ENCODE measurements around the gene ABRACL.

The ABRACL gene

GRCh38 chr6:139050770-139051313, 22.3 kb downstream of the ABRACL start:
- Histone ChIP-seq H3K4me1 (ENCODE audit: control insufficient read depth in 5 of 5, insufficient read depth in 5 of 5, low read length in 5 of 5) (no peaks in the 10 kb centered on the region), H3K9me3 (ENCODE audit: control insufficient read depth in 5 of 5, low read length in 5 of 5) (no peaks in the 10 kb centered on the region), H3K36me3 (ENCODE audit: control insufficient read depth in 5 of 5, insufficient read depth in 5 of 5, low read length in 5 of 5) (no peaks in the 10 kb centered on the region), H3K9ac (ENCODE audit: low read length in 5 of 5) (no peak overlapping the region), H3K4me3 (ENCODE audit: low read depth in 1 of 5, low read length in 5 of 5) (no peak overlapping the region), H3K27me3 (ENCODE audit: control insufficient read depth in 5 of 5, insufficient read depth in 4 of 5, low read length in 5 of 5) (no peaks in the 10 kb centered on the region), H3K27ac (ENCODE audit: low read depth, low read length) (no peak overlapping the region)

- Histone ChIP-seq H3K9me3 (ENCODE audit: control insufficient read depth in 5 of 5, low read length in 5 of 5) (no peaks in the 10 kb centered on the region), H3K4me3 (ENCODE audit: low read depth in 1 of 5, low read length in 5 of 5) (no peak overlapping the region), H3K9ac (ENCODE audit: low read length in 5 of 5) (no peak overlapping the region), H3K27me3 (ENCODE audit: control insufficient read depth in 5 of 5, insufficient read depth in 4 of 5, low read length in 5 of 5) (no peaks in the 10 kb centered on the region), H3K36me3 (ENCODE audit: control insufficient read depth in 5 of 5, insufficient read depth in 5 of 5, low read length in 5 of 5) (no peaks in the 10 kb centered on the region), H3K4me1 (ENCODE audit: control insufficient read depth in 5 of 5, insufficient read depth in 5 of 5, low read length in 5 of 5) (no peaks in the 10 kb centered on the region), H3K27ac (ENCODE audit: low read depth, low read length) (no peak overlapping the region)
Measured at GRCh38 chr6:139051396-139052060, 23.0 kb downstream of the ABRACL start.

GRCh38 chr6:139053382-139053781, 24.8 kb downstream of the ABRACL start:
- Histone ChIP-seq H3K4me3 (ENCODE audit: low read depth in 1 of 5, low read length in 5 of 5) (no peak overlapping the region), H3K27me3 (ENCODE audit: control insufficient read depth in 5 of 5, insufficient read depth in 4 of 5, low read length in 5 of 5) (no peaks in the 10 kb centered on the region), H3K9me3 (ENCODE audit: control insufficient read depth in 5 of 5, low read length in 5 of 5) (no peaks in the 10 kb centered on the region), H3K9ac (ENCODE audit: low read length in 5 of 5) (no peak overlapping the region), H3K36me3 (ENCODE audit: control insufficient read depth in 5 of 5, insufficient read depth in 5 of 5, low read length in 5 of 5) (no peaks in the 10 kb centered on the region), H3K4me1 (ENCODE audit: control insufficient read depth in 5 of 5, insufficient read depth in 5 of 5, low read length in 5 of 5) (no peaks in the 10 kb centered on the region), H3K27ac (ENCODE audit: low read depth, low read length) (no peak overlapping the region)

- no peaks in the 10 kb centered on the region for H3K27me3 ChIP-seq (ENCODE audit: control insufficient read depth in 5 of 5, insufficient read depth in 4 of 5, low read length in 5 of 5)
- no peaks in the 10 kb centered on the region for H3K36me3 ChIP-seq (ENCODE audit: control insufficient read depth in 5 of 5, insufficient read depth in 5 of 5, low read length in 5 of 5)
- H3K27ac ChIP-seq (ENCODE audit: low read depth, low read length): no peak overlapping the region
- H3K4me1 ChIP-seq (ENCODE audit: control insufficient read depth in 5 of 5, insufficient read depth in 5 of 5, low read length in 5 of 5): no peaks in the 10 kb centered on the region
- no peaks in the 10 kb centered on the region for H3K9me3 ChIP-seq (ENCODE audit: control insufficient read depth in 5 of 5, low read length in 5 of 5)
- no peak overlapping the region for H3K4me3 ChIP-seq (ENCODE audit: low read depth in 1 of 5, low read length in 5 of 5)
- no peak overlapping the region for H3K9ac ChIP-seq (ENCODE audit: low read length in 5 of 5)
Measured at GRCh38 chr6:139054001-139054400, 25.5 kb downstream of the ABRACL start.

- Histone ChIP-seq H3K36me3 (ENCODE audit: control insufficient read depth in 5 of 5, insufficient read depth in 5 of 5, low read length in 5 of 5) (no peaks in the 10 kb centered on the region), H3K9ac (ENCODE audit: low read length in 5 of 5) (no peak overlapping the region), H3K4me1 (ENCODE audit: control insufficient read depth in 5 of 5, insufficient read depth in 5 of 5, low read length in 5 of 5) (no peaks in the 10 kb centered on the region), H3K9me3 (ENCODE audit: control insufficient read depth in 5 of 5, low read length in 5 of 5) (no peaks in the 10 kb centered on the region), H3K27me3 (ENCODE audit: control insufficient read depth in 5 of 5, insufficient read depth in 4 of 5, low read length in 5 of 5) (no peaks in the 10 kb centered on the region), H3K27ac (ENCODE audit: low read depth, low read length) (no peak overlapping the region), H3K4me3 (ENCODE audit: low read depth in 1 of 5, low read length in 5 of 5) (no peak overlapping the region)
Measured at GRCh38 chr6:139055709-139056108, 27.2 kb downstream of the ABRACL start.

GRCh38 chr6:139058029-139058428, 29.5 kb downstream of the ABRACL start:
- no peak overlapping the region for H3K9ac ChIP-seq (ENCODE audit: low read length in 5 of 5)
- no peaks in the 10 kb centered on the region for H3K27me3 ChIP-seq (ENCODE audit: control insufficient read depth in 5 of 5, insufficient read depth in 4 of 5, low read length in 5 of 5)
- H3K27ac ChIP-seq (ENCODE audit: low read depth, low read length): no peak overlapping the region
- no peak overlapping the region for H3K4me3 ChIP-seq (ENCODE audit: low read depth in 1 of 5, low read length in 5 of 5)
- H3K9me3 ChIP-seq (ENCODE audit: control insufficient read depth in 5 of 5, low read length in 5 of 5): no peaks in the 10 kb centered on the region
- H3K4me1 ChIP-seq (ENCODE audit: control insufficient read depth in 5 of 5, insufficient read depth in 5 of 5, low read length in 5 of 5): no peaks in the 10 kb centered on the region
- H3K36me3 ChIP-seq (ENCODE audit: control insufficient read depth in 5 of 5, insufficient read depth in 5 of 5, low read length in 5 of 5): no peaks in the 10 kb centered on the region

- H3K36me3 ChIP-seq (ENCODE audit: control insufficient read depth in 5 of 5, insufficient read depth in 5 of 5, low read length in 5 of 5): no peaks in the 10 kb centered on the region
- no peaks in the 10 kb centered on the region for H3K9me3 ChIP-seq (ENCODE audit: control insufficient read depth in 5 of 5, low read length in 5 of 5)
- no peaks in the 10 kb centered on the region for H3K27me3 ChIP-seq (ENCODE audit: control insufficient read depth in 5 of 5, insufficient read depth in 4 of 5, low read length in 5 of 5)
- no peaks in the 10 kb centered on the region for H3K4me1 ChIP-seq (ENCODE audit: control insufficient read depth in 5 of 5, insufficient read depth in 5 of 5, low read length in 5 of 5)
- no peak overlapping the region for H3K27ac ChIP-seq (ENCODE audit: low read depth, low read length)
- no peak overlapping the region for H3K9ac ChIP-seq (ENCODE audit: low read length in 5 of 5)
- no peak overlapping the region for H3K4me3 ChIP-seq (ENCODE audit: low read depth in 1 of 5, low read length in 5 of 5)
Measured at GRCh38 chr6:139060332-139060731, 31.8 kb downstream of the ABRACL start.

GRCh38 chr6:139062932-139063646, 34.5 kb downstream of the ABRACL start:
- Histone ChIP-seq H3K27me3 (ENCODE audit: control insufficient read depth in 5 of 5, insufficient read depth in 4 of 5, low read length in 5 of 5) (no peaks in the 10 kb centered on the region), H3K27ac (ENCODE audit: low read depth, low read length) (no peak overlapping the region), H3K9ac (ENCODE audit: low read length in 5 of 5) (no peak overlapping the region), H3K4me3 (ENCODE audit: low read depth in 1 of 5, low read length in 5 of 5) (no peak overlapping the region), H3K36me3 (ENCODE audit: control insufficient read depth in 5 of 5, insufficient read depth in 5 of 5, low read length in 5 of 5) (no peaks in the 10 kb centered on the region), H3K4me1 (ENCODE audit: control insufficient read depth in 5 of 5, insufficient read depth in 5 of 5, low read length in 5 of 5) (no peaks in the 10 kb centered on the region), H3K9me3 (ENCODE audit: control insufficient read depth in 5 of 5, low read length in 5 of 5) (no peaks in the 10 kb centered on the region)

- no peaks in the 10 kb centered on the region for H3K9me3 ChIP-seq (ENCODE audit: control insufficient read depth in 5 of 5, low read length in 5 of 5)
- no peak overlapping the region for H3K27ac ChIP-seq (ENCODE audit: low read depth, low read length)
- no peak overlapping the region for H3K9ac ChIP-seq (ENCODE audit: low read length in 5 of 5)
- H3K4me3 ChIP-seq (ENCODE audit: low read depth in 1 of 5, low read length in 5 of 5): no peak overlapping the region
- no peaks in the 10 kb centered on the region for H3K27me3 ChIP-seq (ENCODE audit: control insufficient read depth in 5 of 5, insufficient read depth in 4 of 5, low read length in 5 of 5)
- H3K36me3 ChIP-seq (ENCODE audit: control insufficient read depth in 5 of 5, insufficient read depth in 5 of 5, low read length in 5 of 5): no peaks in the 10 kb centered on the region
- no peaks in the 10 kb centered on the region for H3K4me1 ChIP-seq (ENCODE audit: control insufficient read depth in 5 of 5, insufficient read depth in 5 of 5, low read length in 5 of 5)
Measured at GRCh38 chr6:139064981-139065665, 36.6 kb downstream of the ABRACL start.

- H3K9ac ChIP-seq (ENCODE audit: low read length in 5 of 5): no peak overlapping the region
- no peaks in the 10 kb centered on the region for H3K27me3 ChIP-seq (ENCODE audit: control insufficient read depth in 5 of 5, insufficient read depth in 4 of 5, low read length in 5 of 5)
- no peaks in the 10 kb centered on the region for H3K9me3 ChIP-seq (ENCODE audit: control insufficient read depth in 5 of 5, low read length in 5 of 5)
- no peak overlapping the region for H3K4me3 ChIP-seq (ENCODE audit: low read depth in 1 of 5, low read length in 5 of 5)
- H3K36me3 ChIP-seq (ENCODE audit: control insufficient read depth in 5 of 5, insufficient read depth in 5 of 5, low read length in 5 of 5): no peaks in the 10 kb centered on the region
- no peak overlapping the region for H3K27ac ChIP-seq (ENCODE audit: low read depth, low read length)
- no peaks in the 10 kb centered on the region for H3K4me1 ChIP-seq (ENCODE audit: control insufficient read depth in 5 of 5, insufficient read depth in 5 of 5, low read length in 5 of 5)
Measured at GRCh38 chr6:139066080-139066479, 37.5 kb downstream of the ABRACL start.
